ENCODE measurements around the gene RGS16.

The RGS16 gene

GRCh38 chr1:182575540-182576149 is 28.5 kb downstream of the RGS16 start:
- TF ChIP-seq CTCF (IDR thresholded peaks at IDR 0.05; ENCODE audit: extremely low read depth, missing control alignments) = no peak

GRCh38 chr1:182574156-182574555 is 30.0 kb downstream of the RGS16 start:
- DNase-seq (ENCODE audit: low spot score) = no peak
- no peak for TF ChIP-seq CTCF (IDR thresholded peaks at IDR 0.05; ENCODE audit: extremely low read depth, missing control alignments)

More at GRCh38 chr1:182575540-182576149, 28.5 kb downstream of the RGS16 start:
- DNase-seq (ENCODE audit: low spot score) = no peak

GRCh38 chr1:182570611-182570970 is 33.6 kb downstream of the RGS16 start:
- no peak for TF ChIP-seq CTCF (IDR thresholded peaks at IDR 0.05; ENCODE audit: extremely low read depth, missing control alignments)
- DNase-seq (ENCODE audit: low spot score) = peak; percentile 19

- no peak for TF ChIP-seq CTCF (IDR thresholded peaks at IDR 0.05; ENCODE audit: extremely low read depth, missing control alignments)
- peak; percentile 12 for DNase-seq (ENCODE audit: low spot score)
These were observed 34.1 kb downstream of the RGS16 start for GRCh38 chr1:182569939-182570610.

- peak; percentile 24 for DNase-seq (ENCODE audit: low spot score)
These were observed 35.4 kb downstream of the RGS16 start for GRCh38 chr1:182568647-182569284.

GRCh38 chr1:182567629-182568028 is 36.6 kb downstream of the RGS16 start:
- no peak for TF ChIP-seq CTCF (IDR thresholded peaks at IDR 0.05; ENCODE audit: extremely low read depth, missing control alignments)
- no peak for DNase-seq (ENCODE audit: low spot score)

More at GRCh38 chr1:182568647-182569284, 35.4 kb downstream of the RGS16 start:
- TF ChIP-seq CTCF (IDR thresholded peaks at IDR 0.05; ENCODE audit: extremely low read depth, missing control alignments) = no peak

GRCh38 chr1:182565537-182565936 is 38.7 kb downstream of the RGS16 start:
- TF ChIP-seq CTCF (IDR thresholded peaks at IDR 0.05; ENCODE audit: extremely low read depth, missing control alignments) = no peak
- DNase-seq (ENCODE audit: low spot score) = no peak
